IMR-90 (cell line): ENCODE data around the gene TRIM37. TPM values are rescaled to one million over a fixed set of nuclear protein-coding genes. Genes with fewer than 3 reads are reported as not detected.

Experiments used
- ATAC-seq: fragments of 200-7000 bp; cut with Tn5 transposase; 2 replicates; pipeline ENCODE4 v1.9.1; 2020; ENCODE audit warnings: low read depth, mild to moderate bottlenecking, moderate library complexity
- BruUV-seq: library from RNA; stranded (reverse); fragments of 400-500 nt; replicated peaks from 2 replicates; lab custom pipeline; 2021; lab: Mats Ljungman, UMichigan
- CTCF ChIA-PET: fragments of 300-600 bp; formaldehyde crosslinking; extraction: SDS; loops from one replicate; lab custom pipeline; 2021; ENCODE audit warnings: antibody characterized with exemption; lab: Yijun Ruan, JAX
- POLR2A ChIA-PET: fragments of 300-600 bp; sonication (Branson Sonifier 250); formaldehyde crosslinking; loops from one replicate; lab custom pipeline; 2022; ENCODE audit warnings: antibody characterized with exemption; ENCODE audit not compliant: unreplicated experiment; lab: Charles Lee
- DNase-seq: peaks from one replicate; pipeline ENCODE4 v3.0.0; 2013
- H2AFZ ChIP-seq: replicated peaks from 2 replicates; pipeline ENCODE3; 2013; ENCODE audit warnings: low read length, mild to moderate bottlenecking; ENCODE audit not compliant: poor library complexity
- H2AK5ac ChIP-seq: 2 replicates; pipeline ENCODE4 v1.6.1; 2013; ENCODE audit warnings: low read depth, low read length, inconsistent platforms
- H2AK9ac ChIP-seq: replicated peaks from 2 replicates; pipeline ENCODE3; 2013; ENCODE audit warnings: mild to moderate bottlenecking, low read depth, low read length, moderate library complexity; ENCODE audit not compliant: poor library complexity
- H2BK120ac ChIP-seq: 2 replicates; pipeline ENCODE4 v1.6.1; 2013; ENCODE audit warnings: low read depth, low read length, inconsistent platforms
- H2BK15ac ChIP-seq: 3 replicates; pipeline ENCODE4 v1.6.1; 2013; ENCODE audit warnings: low read depth, low read length, inconsistent platforms
- H2BK20ac ChIP-seq: 2 replicates; pipeline ENCODE4 v1.6.1; 2013; ENCODE audit warnings: low read depth, mild to moderate bottlenecking, inconsistent platforms, low read length, moderate library complexity
- H2BK5ac ChIP-seq: 2 replicates; pipeline ENCODE4 v1.6.1; 2013; ENCODE audit warnings: mild to moderate bottlenecking, low read depth, low read length, inconsistent platforms; ENCODE audit not compliant: poor library complexity, severe bottlenecking
- H3K14ac ChIP-seq: replicated peaks from 2 replicates; pipeline ENCODE4 v1.6.1; 2013; ENCODE audit warnings: low read depth, low read length, inconsistent platforms
- H3K18ac ChIP-seq: 2 replicates; pipeline ENCODE4 v1.6.1; 2013; ENCODE audit warnings: low read depth, low read length, control low read depth
- H3K23ac ChIP-seq: 2 replicates; pipeline ENCODE4 v1.6.1; 2013; ENCODE audit warnings: low read depth, low read length, inconsistent platforms
- H3K27ac ChIP-seq: 2 replicates; pipeline ENCODE4 v1.5.1; 2013; ENCODE audit warnings: mild to moderate bottlenecking, control low read depth, low read length; ENCODE audit not compliant: insufficient read depth
- H3K27me3 ChIP-seq: 2 replicates; pipeline ENCODE4 v1.6.1; 2013; ENCODE audit warnings: low read length; ENCODE audit not compliant: control insufficient read depth, insufficient read depth
- H3K36me3 ChIP-seq: 2 replicates; pipeline ENCODE4 v1.6.1; 2013; ENCODE audit warnings: low read length, mixed read lengths; ENCODE audit not compliant: control insufficient read depth, insufficient read depth
- H3K4ac ChIP-seq: 2 replicates; pipeline ENCODE4 v1.6.1; 2013; ENCODE audit warnings: low read depth, low read length, inconsistent platforms
- H3K4me1 ChIP-seq: 2 replicates; pipeline ENCODE4 v1.6.1; 2013; ENCODE audit warnings: low read length, mixed read lengths; ENCODE audit not compliant: control insufficient read depth, insufficient read depth
- H3K4me2 ChIP-seq: 2 replicates; pipeline ENCODE4 v1.6.1; 2013; ENCODE audit warnings: low read depth, mild to moderate bottlenecking, control low read depth, low read length, moderate library complexity
- H3K4me3 ChIP-seq: 2 replicates; pipeline ENCODE4 v1.5.1; 2013; ENCODE audit warnings: low read depth, mild to moderate bottlenecking, control low read depth, low read length, moderate library complexity; ENCODE audit not compliant: insufficient read depth
- H3K56ac ChIP-seq: 2 replicates; pipeline ENCODE4 v1.6.1; 2013; ENCODE audit warnings: low read length, inconsistent platforms; ENCODE audit not compliant: insufficient read depth; ENCODE audit errors: extremely low read depth
- H3K79me1 ChIP-seq, 2 experiments: 2 replicates each; pipeline ENCODE4 v1.6.1; 2013; ENCODE audit warnings: low read length in 2 of 2, inconsistent platforms in 1 of 2, low read depth in 1 of 2
- H3K9ac ChIP-seq: 2 replicates; pipeline ENCODE4 v1.6.1; 2013; ENCODE audit warnings: low read depth, low read length, control low read depth
- H3K9me1 ChIP-seq: 2 replicates; pipeline ENCODE4 v1.6.1; 2013; ENCODE audit warnings: low read length, inconsistent platforms; ENCODE audit not compliant: insufficient read depth
- H3K9me3 ChIP-seq: 2 replicates; pipeline ENCODE4 v1.6.1; 2013; ENCODE audit warnings: low read length; ENCODE audit not compliant: control insufficient read depth, insufficient read depth
- H4K20me1 ChIP-seq: 2 replicates; pipeline ENCODE4 v1.6.1; 2013; ENCODE audit warnings: low read length, inconsistent platforms; ENCODE audit not compliant: insufficient read depth
- H4K5ac ChIP-seq: 2 replicates; pipeline ENCODE4 v1.6.1; 2013; ENCODE audit warnings: mild to moderate bottlenecking, low read depth, low read length, control low read depth
- H4K8ac ChIP-seq, 2 experiments: 2 replicates each; pipeline ENCODE4 v1.6.1; 2013; ENCODE audit warnings: low read depth in 2 of 2, low read length in 2 of 2, control low read depth in 1 of 2, inconsistent platforms in 1 of 2
- H4K91ac ChIP-seq: 2 replicates; pipeline ENCODE4 v1.6.1; 2013; ENCODE audit warnings: low read depth, low read length, inconsistent platforms; ENCODE audit not compliant: insufficient read depth
- BHLHE40 ChIP-seq: fragments of 150-350 bp; IDR thresholded peaks from 2 replicates; pipeline ENCODE4 v1.6.1; 2016; ENCODE audit warnings: mild to moderate bottlenecking, low read depth, low read length
- CEBPB ChIP-seq: IDR thresholded peaks from 2 replicates; pipeline ENCODE4 v1.6.1; 2012; ENCODE audit warnings: low read depth, low read length, improper control_type of control experiment
- CHD1 ChIP-seq: IDR thresholded peaks from 2 replicates; pipeline ENCODE4 v1.6.1; 2012; ENCODE audit warnings: low read depth, low read length, improper control_type of control experiment
- FOS ChIP-seq: fragments of 150-350 bp; IDR thresholded peaks from 2 replicates; pipeline ENCODE4 v1.6.1; 2016; ENCODE audit warnings: low read depth, low read length
- MAFK ChIP-seq: IDR thresholded peaks from 2 replicates; pipeline ENCODE4 v1.6.1; 2012; ENCODE audit warnings: low read depth, low read length, improper control_type of control experiment
- MAZ ChIP-seq: IDR thresholded peaks from 2 replicates; pipeline ENCODE4 v1.6.1; 2012; ENCODE audit warnings: low read depth, mild to moderate bottlenecking, low read length, improper control_type of control experiment, moderate library complexity, borderline replicate concordance
- MXI1 ChIP-seq: IDR thresholded peaks from 2 replicates; pipeline ENCODE4 v1.6.1; 2012; ENCODE audit warnings: low read depth, mild to moderate bottlenecking, low read length, moderate library complexity, borderline replicate concordance
- NFE2L2 ChIP-seq: fragments of 150-350 bp; IDR thresholded peaks from 2 replicates; pipeline ENCODE4 v1.6.1; 2016; ENCODE audit warnings: low read depth, mild to moderate bottlenecking, low read length
- POLR2A ChIP-seq: IDR thresholded peaks from 2 replicates; pipeline ENCODE4 v1.6.1; 2012; ENCODE audit warnings: mild to moderate bottlenecking, low read depth, low read length
- RAD21 ChIP-seq: IDR thresholded peaks from 2 replicates; pipeline ENCODE4 v1.6.1; 2012; ENCODE audit warnings: low read length, improper control_type of control experiment
- RFX5 ChIP-seq: IDR thresholded peaks from 2 replicates; pipeline ENCODE4 v1.8.0; 2012; ENCODE audit warnings: low read depth, mild to moderate bottlenecking, low read length, moderate library complexity
- SMC3 ChIP-seq: fragments of 150-350 bp; IDR thresholded peaks from 2 replicates; pipeline ENCODE4 v1.6.1; 2016; ENCODE audit warnings: low read depth, mild to moderate bottlenecking, antibody characterized with exemption, low read length, moderate library complexity
- WGBS, 2 experiments: methylation state at CpG; one replicate each; pipeline versions ENCODE4 v1.1.5 to v1.1.7; 2013; ENCODE audit warnings: missing lambda C conversion rate in 2 of 2; ENCODE audit not compliant: insufficient read length in 1 of 2; ENCODE audit errors: extremely low coverage in 2 of 2; 5-methylcytosine and 5-hydroxymethylcytosine counted together
- dilution Hi-C: fragments of 300-500 bp; cut with HindIII; formaldehyde crosslinking; loops from one replicate; pipeline ENCODE4 v1.14.3; 2018; ENCODE audit warnings: low sequenced_read_pairs; ENCODE audit not compliant: unreplicated experiment
- in situ Hi-C: fragments of 300-500 bp; cut with MboI; formaldehyde crosslinking; loops from 3 replicates; pipeline ENCODE4 v1.14.3; 2019; ENCODE audit warnings: low sequenced_read_pairs, inconsistent platforms, mixed read lengths
- intact Hi-C: fragments of 100-400 bp; cut with micrococcal nuclease; formaldehyde crosslinking; loops from 2 replicates; pipeline ENCODE4 v1.10.0; 2022
- polyA plus RNA-seq, 3 experiments: library from polyadenylated mRNA; depleted of rRNA; stranded (reverse); fragments of >200 nt; gene quantifications; 2 replicates each; pipeline ENCODE4 v1.2.3, GENCODE V29; 2012; ENCODE audit warnings: low replicate concordance in 1 of 3
- total RNA-seq: library from RNA; depleted of rRNA; stranded (reverse); fragments of >200 nt; gene quantifications from 2 replicates; pipeline ENCODE4 v1.2.3, GENCODE V29; 2012
- TF ChIP-seq, protein P1 (sequence below): conservative IDR thresholded peaks from 2 replicates; pipeline ENCODE4 v1.5.1; 2012; ENCODE audit warnings: mild to moderate bottlenecking, low read depth, low read length, improper control_type of control experiment
- TF ChIP-seq, protein P2 (sequence below): fragments of 150-350 bp; IDR thresholded peaks from 2 replicates; pipeline ENCODE4 v1.6.1; 2016; ENCODE audit warnings: low read depth, mild to moderate bottlenecking, low read length, moderate library complexity, borderline replicate concordance
- TF ChIP-seq, protein P3 (sequence below): fragments of 150-350 bp; IDR thresholded peaks from 2 replicates; pipeline ENCODE4 v1.6.1; 2017; ENCODE audit warnings: mild to moderate bottlenecking, antibody characterized with exemption, low read length, low read depth

Gene TRIM37
- total and polyA plus RNA-seq, 2 of the 4 experiments (the other 2 are of a cell fraction): 12.1 to 24.9 TPM

DNA sequence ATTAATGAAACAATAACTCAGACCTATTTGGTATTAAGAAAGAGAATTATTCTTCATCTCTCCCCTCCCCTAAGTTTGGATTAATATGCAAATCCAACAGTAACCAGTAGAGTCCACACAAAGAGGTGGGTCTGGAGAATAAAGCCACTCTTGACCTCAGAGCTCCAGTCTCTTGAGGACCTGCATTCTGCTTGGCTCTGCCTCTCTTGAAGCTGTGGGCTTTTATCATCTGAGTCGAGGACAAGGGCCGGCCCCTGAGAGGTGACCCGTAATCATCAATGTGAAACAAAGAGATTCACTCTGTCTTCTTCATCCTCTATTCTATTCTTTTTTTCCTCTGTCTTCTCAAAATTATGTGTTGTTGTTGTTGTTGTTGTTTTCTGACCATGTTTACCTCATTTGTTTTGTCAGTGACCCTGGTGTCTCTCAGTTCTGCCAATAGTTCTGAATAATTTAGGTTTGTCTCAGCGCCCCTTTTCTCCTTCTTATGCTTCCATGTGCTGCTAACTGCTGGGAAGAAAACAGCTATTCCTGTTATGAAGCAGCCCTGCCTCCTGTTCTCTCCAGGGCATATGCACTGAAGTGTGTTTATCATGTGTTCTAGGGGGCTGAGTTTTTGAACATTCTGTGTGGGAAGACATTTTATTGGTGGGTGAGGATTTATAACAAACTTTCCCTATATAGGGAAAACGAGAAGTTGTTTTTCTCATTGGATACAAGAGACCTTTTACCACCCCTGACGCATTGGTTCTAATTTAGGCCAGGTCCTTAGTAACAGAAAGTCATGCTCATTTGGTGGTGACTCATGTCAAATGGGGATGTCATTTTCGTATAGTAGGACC lies 135.8 kb downstream of the TRIM37 start:
- POLR2A ChIA-PET: no interaction called here
- Histone ChIP-seq H2BK15ac (no peak overlapping the region), H4K5ac (no peak overlapping the region), H2AK5ac (no peak overlapping the region), H3K9me3 (no peaks in the 10 kb centered on the region), H2BK20ac (no peak overlapping the region), H4K91ac (no peak overlapping the region), H3K18ac (no peak overlapping the region), H3K27me3 (no peaks in the 10 kb centered on the region), H3K9me1 (peaks cover 5% of the 10 kb centered on the region), H2AK9ac (no peak overlapping the region), H2BK120ac (0 out of 2 replicates have a peak overlapping the region, but pooled peaks have one; percentile 15), H4K20me1 (no peaks in the 10 kb centered on the region), H3K36me3 (no peaks in the 10 kb centered on the region), H3K27ac (no peak overlapping the region), H3K9ac (no peak overlapping the region), H3K79me1 (no peaks in the 10 kb centered on the region), H3K23ac (0 out of 2 replicates have a peak overlapping the region, but pooled peaks have one; percentile 27), H4K8ac (no peak overlapping the region), H2AFZ (no peak overlapping the region), H3K4me2 (no peak overlapping the region), H3K4me3 (no peak overlapping the region), H3K56ac (no peak overlapping the region), H2BK5ac (no peak overlapping the region), H3K4ac (peak overlapping the region; percentile 35), H3K4me1 (peaks cover 7% of the 10 kb centered on the region), H3K14ac (no peak overlapping the region)
- BruUV-seq: no TSS peak
- in situ Hi-C loops (no loop called here), intact Hi-C loops (no loop called here), dilution Hi-C loops (no loop called here)
- CTCF ChIA-PET: no interaction called here
- DNase-seq: peak; percentile 36
- no peak for ATAC-seq
- WGBS, 2 experiments: 89% methylated on average over 1 of the region's 7 CpGs; no CpG with 5 or more reads in 1 of the 2 experiments
- TF ChIP-seq, protein P1, sequence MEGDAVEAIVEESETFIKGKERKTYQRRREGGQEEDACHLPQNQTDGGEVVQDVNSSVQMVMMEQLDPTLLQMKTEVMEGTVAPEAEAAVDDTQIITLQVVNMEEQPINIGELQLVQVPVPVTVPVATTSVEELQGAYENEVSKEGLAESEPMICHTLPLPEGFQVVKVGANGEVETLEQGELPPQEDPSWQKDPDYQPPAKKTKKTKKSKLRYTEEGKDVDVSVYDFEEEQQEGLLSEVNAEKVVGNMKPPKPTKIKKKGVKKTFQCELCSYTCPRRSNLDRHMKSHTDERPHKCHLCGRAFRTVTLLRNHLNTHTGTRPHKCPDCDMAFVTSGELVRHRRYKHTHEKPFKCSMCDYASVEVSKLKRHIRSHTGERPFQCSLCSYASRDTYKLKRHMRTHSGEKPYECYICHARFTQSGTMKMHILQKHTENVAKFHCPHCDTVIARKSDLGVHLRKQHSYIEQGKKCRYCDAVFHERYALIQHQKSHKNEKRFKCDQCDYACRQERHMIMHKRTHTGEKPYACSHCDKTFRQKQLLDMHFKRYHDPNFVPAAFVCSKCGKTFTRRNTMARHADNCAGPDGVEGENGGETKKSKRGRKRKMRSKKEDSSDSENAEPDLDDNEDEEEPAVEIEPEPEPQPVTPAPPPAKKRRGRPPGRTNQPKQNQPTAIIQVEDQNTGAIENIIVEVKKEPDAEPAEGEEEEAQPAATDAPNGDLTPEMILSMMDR: no peak
- TF ChIP-seq CHD1 (no peak), SMC3 (no peak), NFE2L2 (no peak), CEBPB (no peak), BHLHE40 (no peak), FOS (no peak), MAZ (no peak), MXI1 (no peak), MAFK (no peak), RAD21 (no peak), POLR2A (no peak), RFX5 (no peak)
- TF ChIP-seq, protein P2, sequence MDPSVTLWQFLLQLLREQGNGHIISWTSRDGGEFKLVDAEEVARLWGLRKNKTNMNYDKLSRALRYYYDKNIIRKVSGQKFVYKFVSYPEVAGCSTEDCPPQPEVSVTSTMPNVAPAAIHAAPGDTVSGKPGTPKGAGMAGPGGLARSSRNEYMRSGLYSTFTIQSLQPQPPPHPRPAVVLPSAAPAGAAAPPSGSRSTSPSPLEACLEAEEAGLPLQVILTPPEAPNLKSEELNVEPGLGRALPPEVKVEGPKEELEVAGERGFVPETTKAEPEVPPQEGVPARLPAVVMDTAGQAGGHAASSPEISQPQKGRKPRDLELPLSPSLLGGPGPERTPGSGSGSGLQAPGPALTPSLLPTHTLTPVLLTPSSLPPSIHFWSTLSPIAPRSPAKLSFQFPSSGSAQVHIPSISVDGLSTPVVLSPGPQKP: no peak
- TF ChIP-seq, protein P3, sequence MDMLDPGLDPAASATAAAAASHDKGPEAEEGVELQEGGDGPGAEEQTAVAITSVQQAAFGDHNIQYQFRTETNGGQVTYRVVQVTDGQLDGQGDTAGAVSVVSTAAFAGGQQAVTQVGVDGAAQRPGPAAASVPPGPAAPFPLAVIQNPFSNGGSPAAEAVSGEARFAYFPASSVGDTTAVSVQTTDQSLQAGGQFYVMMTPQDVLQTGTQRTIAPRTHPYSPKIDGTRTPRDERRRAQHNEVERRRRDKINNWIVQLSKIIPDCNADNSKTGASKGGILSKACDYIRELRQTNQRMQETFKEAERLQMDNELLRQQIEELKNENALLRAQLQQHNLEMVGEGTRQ: no peak
